Liver (tissue), 9 donors: ENCODE results near the gene AAMDC. TPM values are rescaled to one million over a fixed set of nuclear protein-coding genes. Genes with fewer than 3 reads are reported as not detected.

ENCODE experiments used
- DNase-seq: peaks from one replicate; pipeline ENCODE4 v3.0.0-alpha.2; 2017; ENCODE audit warnings: low spot score
- H3K27ac ChIP-seq, 2 donors: one replicate each; pipeline ENCODE4 v1.7.0; 2013; ENCODE audit warnings: inconsistent platforms in 2 of 2, low read length in 2 of 2, control low read depth in 1 of 2, low read depth in 1 of 2, mild to moderate bottlenecking in 1 of 2
- H3K27me3 ChIP-seq, 4 donors: one replicate each; pipeline versions ENCODE4 v1.6.1 to v1.7.0; 2013; ENCODE audit warnings: low read length in 3 of 4, inconsistent platforms in 1 of 4, mild to moderate bottlenecking in 1 of 4, moderate library complexity in 1 of 4; ENCODE audit not compliant: control insufficient read depth in 4 of 4, insufficient read depth in 4 of 4
- H3K36me3 ChIP-seq, 4 donors: one replicate each; pipeline versions ENCODE4 v1.6.1 to v1.7.0; 2013; ENCODE audit warnings: low read length in 3 of 4, mild to moderate bottlenecking in 3 of 4, low read depth in 1 of 4, moderate library complexity in 1 of 4; ENCODE audit not compliant: control insufficient read depth in 4 of 4, insufficient read depth in 3 of 4
- H3K4me1 ChIP-seq, 4 donors: one replicate each; pipeline versions ENCODE4 v1.6.1 to v1.7.0; 2013; ENCODE audit warnings: low read length in 3 of 4, mild to moderate bottlenecking in 3 of 4, moderate library complexity in 1 of 4; ENCODE audit not compliant: control insufficient read depth in 4 of 4, insufficient read depth in 4 of 4
- H3K4me3 ChIP-seq, 3 donors: one replicate each; pipeline versions ENCODE4 v1.6.1 to v1.7.0; 2013; ENCODE audit warnings: low read length in 3 of 3, control low read depth in 1 of 3, low read depth in 1 of 3, mild to moderate bottlenecking in 1 of 3
- H3K9ac ChIP-seq, 2 donors: one replicate each; pipeline ENCODE4 v1.7.0; 2013; ENCODE audit warnings: low read length in 2 of 2, mild to moderate bottlenecking in 2 of 2, moderate library complexity in 2 of 2, control low read depth in 1 of 2, low read depth in 1 of 2
- H3K9me3 ChIP-seq, 4 donors: one replicate each; pipeline versions ENCODE4 v1.6.1 to v1.7.0; 2013; ENCODE audit warnings: low read length in 3 of 4; ENCODE audit not compliant: control insufficient read depth in 4 of 4
- EGR1 ChIP-seq, 2 donors: IDR thresholded peaks; 2 replicates each; pipeline ENCODE4 v1.6.1; 2016 to 2018; ENCODE audit warnings: antibody characterized with exemption in 2 of 2, low read depth in 2 of 2
- FOXA1 ChIP-seq: IDR thresholded peaks from 2 replicates; pipeline ENCODE4 v1.6.1; 2016; ENCODE audit warnings: antibody characterized with exemption
- FOXA2 ChIP-seq: IDR thresholded peaks from 2 replicates; pipeline ENCODE4 v1.6.1; 2016; ENCODE audit warnings: antibody characterized with exemption
- GABPA ChIP-seq, 2 donors: IDR thresholded peaks in 1 of 2; conservative IDR thresholded peaks in 1 of 2; 2 replicates each; pipeline ENCODE4 v1.6.1; 2016; ENCODE audit warnings: antibody characterized with exemption in 2 of 2, mild to moderate bottlenecking in 1 of 2, moderate library complexity in 1 of 2
- HNF4A ChIP-seq, 2 donors: conservative IDR thresholded peaks; 2 replicates each; pipeline ENCODE4 v1.6.1; 2016; ENCODE audit warnings: antibody characterized with exemption in 2 of 2, mild to moderate bottlenecking in 2 of 2
- HNF4G ChIP-seq: IDR thresholded peaks from 2 replicates; pipeline ENCODE4 v1.6.1; 2016; ENCODE audit warnings: antibody characterized with exemption
- JUND ChIP-seq, 2 donors: IDR thresholded peaks; 2 replicates each; pipeline ENCODE4 v1.6.1; 2016; ENCODE audit warnings: antibody characterized with exemption in 2 of 2
- NR2F2 ChIP-seq: IDR thresholded peaks from 2 replicates; pipeline ENCODE4 v1.6.1; 2016; ENCODE audit warnings: antibody characterized with exemption
- RAD21 ChIP-seq, 2 donors: IDR thresholded peaks; 2 replicates each; pipeline ENCODE4 v1.6.1; 2016; ENCODE audit warnings: antibody characterized with exemption in 2 of 2, mild to moderate bottlenecking in 2 of 2
- RXRA ChIP-seq, 2 donors: IDR thresholded peaks; 2 replicates each; pipeline ENCODE4 v1.6.1; 2017 to 2018; ENCODE audit warnings: antibody characterized with exemption in 2 of 2, mild to moderate bottlenecking in 1 of 2
- SP1 ChIP-seq: IDR thresholded peaks from 2 replicates; pipeline ENCODE4 v1.6.1; 2018; ENCODE audit warnings: antibody characterized with exemption, mild to moderate bottlenecking
- TAF1 ChIP-seq: conservative IDR thresholded peaks from 2 replicates; pipeline ENCODE4 v1.6.1; 2016; ENCODE audit warnings: antibody characterized with exemption, mild to moderate bottlenecking
- ZBTB33 ChIP-seq: IDR thresholded peaks from 2 replicates; pipeline ENCODE4 v1.6.1; 2016; ENCODE audit warnings: antibody characterized with exemption
- WGBS: extraction: QIAGEN DNeasy Blood & Tissue Kit; methylation state at CpG from one replicate; pipeline ENCODE4 v1.1.7; 2013; 5-methylcytosine and 5-hydroxymethylcytosine counted together
- polyA plus RNA-seq, 2 donors: library from polyadenylated mRNA; stranded (reverse) in 1 of 2; unstranded in 1 of 2; fragments of 200-250 nt in 1 of 2; fragments of >200 nt in 1 of 2; fragmentation: Nextera tagmentation in 1 of 2; extraction: Ambion mirVana in 1 of 2; gene quantifications; one replicate each; pipeline versions ENCODE4 v1.2.1 to v1.2.3, GENCODE V29; 2013 to 2015
- total RNA-seq, 2 donors: library from RNA; depleted of rRNA; stranded (reverse); fragments of >200 nt; gene quantifications; one replicate each; pipeline ENCODE4 v1.2.3, GENCODE V29; 2014
- TF ChIP-seq, protein P1 (sequence below): IDR thresholded peaks from 2 replicates; pipeline ENCODE4 v1.6.1; 2016; ENCODE audit warnings: antibody characterized with exemption, mild to moderate bottlenecking
- TF ChIP-seq, protein P2 (sequence below): fragments of 150-350 bp; IDR thresholded peaks from 2 replicates; pipeline ENCODE4 v1.5.1; 2017; ENCODE audit warnings: improper control_type of control experiment, low read depth, low read length; ENCODE audit not compliant: missing input control
- TF ChIP-seq, protein P3 (sequence below): IDR thresholded peaks from 2 replicates; pipeline ENCODE4 v1.6.1; 2016; ENCODE audit warnings: antibody characterized with exemption
- TF ChIP-seq, protein P4 (sequence below): IDR thresholded peaks from 2 replicates; pipeline ENCODE4 v1.6.1; 2016; ENCODE audit warnings: antibody characterized with exemption
- donor health status: healthy.
- donor health status: healthy.
- donor health status: healthy.
- donor health status: healthy.
- donor health status: healthy.

Gene AAMDC
- total and polyA plus RNA-seq, 4 donors, result 7.4 to 31.1 (median 13.7) TPM

DNA sequence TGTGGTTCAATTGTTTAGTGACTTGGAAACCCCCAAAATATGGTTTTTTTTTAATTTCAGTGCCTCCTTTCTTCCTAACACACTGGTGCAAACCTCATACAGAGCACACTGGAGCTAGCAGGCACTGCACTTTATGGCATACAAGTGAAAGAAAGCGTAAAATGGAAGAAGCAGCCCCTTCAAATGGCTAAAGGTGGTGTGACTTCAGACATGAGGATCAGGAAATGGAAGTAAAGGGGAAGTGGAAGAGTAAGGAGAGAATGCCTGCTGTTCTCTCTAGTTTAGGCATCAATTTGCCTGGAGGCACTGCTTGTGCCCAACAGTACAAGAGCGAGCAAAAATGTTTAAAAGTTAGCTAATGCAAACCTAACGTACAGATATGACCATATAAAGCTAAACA, 6.1 kb upstream of the AAMDC start:
- DNase-seq, result no peak
- no peak for TF ChIP-seq FOXA1
- no peak for TF ChIP-seq HNF4G
- TF ChIP-seq JUND (IDR thresholded peaks at IDR 0.05), result no peak
- TF ChIP-seq, protein P1, sequence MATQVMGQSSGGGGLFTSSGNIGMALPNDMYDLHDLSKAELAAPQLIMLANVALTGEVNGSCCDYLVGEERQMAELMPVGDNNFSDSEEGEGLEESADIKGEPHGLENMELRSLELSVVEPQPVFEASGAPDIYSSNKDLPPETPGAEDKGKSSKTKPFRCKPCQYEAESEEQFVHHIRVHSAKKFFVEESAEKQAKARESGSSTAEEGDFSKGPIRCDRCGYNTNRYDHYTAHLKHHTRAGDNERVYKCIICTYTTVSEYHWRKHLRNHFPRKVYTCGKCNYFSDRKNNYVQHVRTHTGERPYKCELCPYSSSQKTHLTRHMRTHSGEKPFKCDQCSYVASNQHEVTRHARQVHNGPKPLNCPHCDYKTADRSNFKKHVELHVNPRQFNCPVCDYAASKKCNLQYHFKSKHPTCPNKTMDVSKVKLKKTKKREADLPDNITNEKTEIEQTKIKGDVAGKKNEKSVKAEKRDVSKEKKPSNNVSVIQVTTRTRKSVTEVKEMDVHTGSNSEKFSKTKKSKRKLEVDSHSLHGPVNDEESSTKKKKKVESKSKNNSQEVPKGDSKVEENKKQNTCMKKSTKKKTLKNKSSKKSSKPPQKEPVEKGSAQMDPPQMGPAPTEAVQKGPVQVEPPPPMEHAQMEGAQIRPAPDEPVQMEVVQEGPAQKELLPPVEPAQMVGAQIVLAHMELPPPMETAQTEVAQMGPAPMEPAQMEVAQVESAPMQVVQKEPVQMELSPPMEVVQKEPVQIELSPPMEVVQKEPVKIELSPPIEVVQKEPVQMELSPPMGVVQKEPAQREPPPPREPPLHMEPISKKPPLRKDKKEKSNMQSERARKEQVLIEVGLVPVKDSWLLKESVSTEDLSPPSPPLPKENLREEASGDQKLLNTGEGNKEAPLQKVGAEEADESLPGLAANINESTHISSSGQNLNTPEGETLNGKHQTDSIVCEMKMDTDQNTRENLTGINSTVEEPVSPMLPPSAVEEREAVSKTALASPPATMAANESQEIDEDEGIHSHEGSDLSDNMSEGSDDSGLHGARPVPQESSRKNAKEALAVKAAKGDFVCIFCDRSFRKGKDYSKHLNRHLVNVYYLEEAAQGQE, result no peak
- TF ChIP-seq, protein P2, sequence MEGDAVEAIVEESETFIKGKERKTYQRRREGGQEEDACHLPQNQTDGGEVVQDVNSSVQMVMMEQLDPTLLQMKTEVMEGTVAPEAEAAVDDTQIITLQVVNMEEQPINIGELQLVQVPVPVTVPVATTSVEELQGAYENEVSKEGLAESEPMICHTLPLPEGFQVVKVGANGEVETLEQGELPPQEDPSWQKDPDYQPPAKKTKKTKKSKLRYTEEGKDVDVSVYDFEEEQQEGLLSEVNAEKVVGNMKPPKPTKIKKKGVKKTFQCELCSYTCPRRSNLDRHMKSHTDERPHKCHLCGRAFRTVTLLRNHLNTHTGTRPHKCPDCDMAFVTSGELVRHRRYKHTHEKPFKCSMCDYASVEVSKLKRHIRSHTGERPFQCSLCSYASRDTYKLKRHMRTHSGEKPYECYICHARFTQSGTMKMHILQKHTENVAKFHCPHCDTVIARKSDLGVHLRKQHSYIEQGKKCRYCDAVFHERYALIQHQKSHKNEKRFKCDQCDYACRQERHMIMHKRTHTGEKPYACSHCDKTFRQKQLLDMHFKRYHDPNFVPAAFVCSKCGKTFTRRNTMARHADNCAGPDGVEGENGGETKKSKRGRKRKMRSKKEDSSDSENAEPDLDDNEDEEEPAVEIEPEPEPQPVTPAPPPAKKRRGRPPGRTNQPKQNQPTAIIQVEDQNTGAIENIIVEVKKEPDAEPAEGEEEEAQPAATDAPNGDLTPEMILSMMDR, result no peak
- TF ChIP-seq RXRA (IDR thresholded peaks at IDR 0.05), result no peak
- no peak for TF ChIP-seq RAD21 (IDR thresholded peaks at IDR 0.05)
- TF ChIP-seq FOXA2, result no peak
- no peak for TF ChIP-seq HNF4A (conservative IDR thresholded peaks at IDR 0.05)
- TF ChIP-seq EGR1 (IDR thresholded peaks at IDR 0.05; ENCODE audit: low read depth in 2 of 2), result no peak
- no peak for TF ChIP-seq ZBTB33
- no peak for TF ChIP-seq SP1
- Histone ChIP-seq H3K27me3 (no peaks in the 10 kb centered on the region), H3K36me3 (peaks cover 0 to 2% (median 0%) of the 10 kb centered on the region in 4 donors), H3K4me1 (peaks cover 0 to 30% (median 10%) of the 10 kb centered on the region in 4 donors), H3K9me3 (no peaks in the 10 kb centered on the region), H3K4me3 (no peak overlapping the region), H3K27ac (no peak overlapping the region), H3K9ac (no peak overlapping the region)
- 98% methylated on average over 3 of the region's 3 CpGs for WGBS

DNA sequence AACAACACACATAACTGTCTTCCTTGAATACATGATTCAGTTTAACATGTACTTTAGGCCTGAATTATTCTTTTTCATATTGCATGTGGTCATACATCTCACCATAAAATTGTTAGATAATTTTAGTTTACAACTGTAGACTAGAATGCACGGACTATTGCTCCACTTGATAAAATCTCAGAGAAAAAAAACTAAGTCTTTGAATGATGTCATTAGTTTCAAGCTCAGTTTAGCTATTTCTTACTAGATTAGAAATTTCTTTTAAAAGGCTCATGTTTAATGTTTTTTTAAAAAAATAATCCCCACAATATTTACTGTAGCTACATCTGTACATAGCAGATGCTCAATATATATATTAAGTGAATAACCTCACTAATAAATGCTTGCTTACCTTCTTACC, 5.5 kb upstream of the AAMDC start:
- no peak overlapping the region for H3K9ac ChIP-seq
- DNase-seq, result no peak
- H3K27me3 ChIP-seq, result no peaks in the 10 kb centered on the region
- WGBS, result 91% methylated on average over 1 of the region's 1 CpG
- H3K9me3 ChIP-seq, result no peaks in the 10 kb centered on the region
- no peak overlapping the region for H3K27ac ChIP-seq
- peaks cover 0 to 30% (median 10%) of the 10 kb centered on the region in 4 donors for H3K4me1 ChIP-seq
- H3K4me3 ChIP-seq, result no peak overlapping the region
- no peak for TF ChIP-seq GABPA (IDR thresholded peaks at IDR 0.05 in 1 of 2, conservative IDR thresholded peaks at IDR 0.05 in 1 of 2)
- no peak for TF ChIP-seq RAD21 (IDR thresholded peaks at IDR 0.05)
- no peak for TF ChIP-seq SP1
- TF ChIP-seq, protein P2, result no peak
- TF ChIP-seq TAF1, result no peak
- TF ChIP-seq FOXA2, result no peak
- no peak for TF ChIP-seq HNF4A (conservative IDR thresholded peaks at IDR 0.05)
- TF ChIP-seq HNF4G, result no peak
- TF ChIP-seq, protein P3, sequence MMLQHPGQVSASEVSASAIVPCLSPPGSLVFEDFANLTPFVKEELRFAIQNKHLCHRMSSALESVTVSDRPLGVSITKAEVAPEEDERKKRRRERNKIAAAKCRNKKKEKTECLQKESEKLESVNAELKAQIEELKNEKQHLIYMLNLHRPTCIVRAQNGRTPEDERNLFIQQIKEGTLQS, result no peak
- TF ChIP-seq, protein P4, sequence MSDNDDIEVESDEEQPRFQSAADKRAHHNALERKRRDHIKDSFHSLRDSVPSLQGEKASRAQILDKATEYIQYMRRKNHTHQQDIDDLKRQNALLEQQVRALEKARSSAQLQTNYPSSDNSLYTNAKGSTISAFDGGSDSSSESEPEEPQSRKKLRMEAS, result no peak
- TF ChIP-seq JUND (IDR thresholded peaks at IDR 0.05), result no peak
- no peak for TF ChIP-seq EGR1 (IDR thresholded peaks at IDR 0.05; ENCODE audit: low read depth in 2 of 2)
- no peak for TF ChIP-seq FOXA1
- no peak for TF ChIP-seq ZBTB33
- TF ChIP-seq RXRA (IDR thresholded peaks at IDR 0.05), result no peak
- TF ChIP-seq NR2F2, result no peak
- H3K36me3 ChIP-seq, result peaks cover 0 to 2% (median 0%) of the 10 kb centered on the region in 4 donors
